SK-N-SH (cell line): ENCODE measurements around the gene CDC26. TPM values are rescaled to one million over a fixed set of nuclear protein-coding genes. Genes with fewer than 3 reads are reported as not detected.
A peak's percentile ranks its signal among the peaks of the same experiment; 100 is the strongest.

Experiments used
- CTCF ChIA-PET: fragments of 300-600, 350-600 bp; formaldehyde crosslinking; extraction: SDS; loops from one replicate; lab custom pipeline; 2021; lab: Yijun Ruan, JAX
- POLR2A ChIA-PET: fragments of 350-600 bp; sonication (Branson Sonifier 250); formaldehyde crosslinking; extraction: SDS; loops from one replicate; lab custom pipeline; 2020; ENCODE audit warnings: antibody characterized with exemption, inconsistent platforms; lab: Yijun Ruan, JAX
- DNase-seq: peaks from one replicate; pipeline ENCODE4 v3.0.0; 2012
- H2AFZ ChIP-seq: fragments of 200-600 bp; sonication (generic); 2 replicates; pipeline ENCODE4 v1.8.1; 2016; ENCODE audit warnings: antibody characterized with exemption, mild to moderate bottlenecking, low read depth
- H3F3A ChIP-seq: fragments of 200-600 bp; sonication (generic); replicated peaks from 2 replicates; pipeline ENCODE3; 2016; ENCODE audit warnings: antibody characterized with exemption, mild to moderate bottlenecking; ENCODE audit not compliant: insufficient read depth
- H3K27ac ChIP-seq, 2 experiments: fragments of 200-500 bp in 1 of 2; fragments of 200-600 bp in 1 of 2; sonication (Bioruptor generic) in 1 of 2; sonication (generic), shearing (Covaris generic) in 1 of 2; 2 replicates each; pipeline versions ENCODE4 v1.5.1 to v1.6.1; 2014 to 2016; ENCODE audit warnings: low read depth in 2 of 2, inconsistent platforms in 1 of 2, low read length in 1 of 2, mild to moderate bottlenecking in 1 of 2, mixed read lengths in 1 of 2
- H3K27me3 ChIP-seq: fragments of 200-600 bp; sonication (generic), shearing (Covaris generic); 2 replicates; pipeline ENCODE4 v1.6.1; 2016; ENCODE audit warnings: mixed run types; ENCODE audit not compliant: insufficient read depth
- H3K36me3 ChIP-seq, 2 experiments: fragments of 200-500 bp in 1 of 2; fragments of 200-600 bp in 1 of 2; sonication (Bioruptor generic) in 1 of 2; sonication (generic) in 1 of 2; replicated peaks in 1 of 2; 2 replicates each; pipeline versions ENCODE3 to v1.5.1; 2014 to 2016; ENCODE audit warnings: low read length in 1 of 2, mild to moderate bottlenecking in 1 of 2; ENCODE audit not compliant: insufficient read depth in 2 of 2, control insufficient read depth in 1 of 2
- H3K4me1 ChIP-seq, 2 experiments: fragments of 200-500 bp in 1 of 2; fragments of 200-600 bp in 1 of 2; sonication (Bioruptor generic) in 1 of 2; sonication (generic), shearing (Covaris generic) in 1 of 2; 2 replicates each; pipeline versions ENCODE4 v1.5.1 to v1.6.1; 2014 to 2016; ENCODE audit warnings: low read depth in 1 of 2, low read length in 1 of 2, mixed run types in 1 of 2; ENCODE audit not compliant: insufficient read depth in 2 of 2, control insufficient read depth in 1 of 2
- H3K4me2 ChIP-seq: fragments of 200-600 bp; sonication (generic), shearing (Covaris generic); 2 replicates; pipeline ENCODE4 v1.6.1; 2017; ENCODE audit warnings: mixed run types
- H3K4me3 ChIP-seq, 2 experiments: fragments of 200-500 bp in 1 of 2; fragments of 200-600 bp in 1 of 2; sonication (Bioruptor generic) in 1 of 2; sonication (generic), shearing (Covaris generic) in 1 of 2; 2 replicates each; pipeline versions ENCODE4 v1.5.1 to v1.8.1; 2014 to 2016; ENCODE audit warnings: low read depth in 2 of 2, inconsistent platforms in 1 of 2, low read length in 1 of 2, mild to moderate bottlenecking in 1 of 2, mixed read lengths in 1 of 2, moderate library complexity in 1 of 2
- H3K79me2 ChIP-seq: fragments of 200-600 bp; sonication (generic); 2 replicates; pipeline ENCODE4 v1.8.1; 2017; ENCODE audit warnings: mild to moderate bottlenecking; ENCODE audit not compliant: insufficient read depth
- H3K9ac ChIP-seq: fragments of 200-600 bp; sonication (generic); 2 replicates; pipeline ENCODE4 v1.6.1; 2017; ENCODE audit warnings: mixed run types
- H3K9me2 ChIP-seq: fragments of 200-600 bp; sonication (generic); 2 replicates; pipeline ENCODE4 v1.6.1; 2017; ENCODE audit warnings: mixed run types
- H3K9me3 ChIP-seq: fragments of 200-600 bp; sonication (generic); 2 replicates; pipeline ENCODE4 v1.6.1; 2017; ENCODE audit warnings: mixed run types, mild to moderate bottlenecking, moderate library complexity
- H4K20me1 ChIP-seq: fragments of 200-600 bp; sonication (generic); 2 replicates; pipeline ENCODE4 v1.6.1; 2017; ENCODE audit warnings: mild to moderate bottlenecking, mixed run types; ENCODE audit not compliant: insufficient read depth
- CHD2 ChIP-seq: fragments of 150-350 bp; IDR thresholded peaks from 2 replicates; pipeline ENCODE4 v1.6.1; 2018; ENCODE audit warnings: low read length; ENCODE audit not compliant: partially characterized antibody
- ELF1 ChIP-seq: IDR thresholded peaks from 2 replicates; pipeline ENCODE4 v1.4.0; 2012
- EZH2phosphoT487 ChIP-seq: fragments of 200-600 bp; sonication (generic); IDR thresholded peaks from 2 replicates; pipeline ENCODE4 v1.6.1; 2017; ENCODE audit warnings: low read depth, mixed run types, mild to moderate bottlenecking, antibody characterized with exemption, moderate library complexity, borderline replicate concordance
- FOXJ3 ChIP-seq: sonication (generic); formaldehyde crosslinking; IDR thresholded peaks from 2 replicates; pipeline ENCODE4 v1.5.1; 2020; ENCODE audit warnings: mild to moderate bottlenecking, missing genetic modification reagents
- FOXM1 ChIP-seq: IDR thresholded peaks from 2 replicates; pipeline ENCODE4 v1.4.0; 2012; ENCODE audit warnings: low read depth, mild to moderate bottlenecking
- GATA2 ChIP-seq: sonication (generic); formaldehyde crosslinking; IDR thresholded peaks from 2 replicates; pipeline ENCODE4 v1.5.0; 2020; ENCODE audit warnings: mild to moderate bottlenecking, missing genetic modification reagents
- MEF2A ChIP-seq: IDR thresholded peaks from 2 replicates; pipeline ENCODE4 v1.4.0; 2012; ENCODE audit warnings: low read depth, borderline replicate concordance
- NRF1 ChIP-seq: IDR thresholded peaks from 2 replicates; pipeline ENCODE4 v1.6.1; 2012; ENCODE audit warnings: low read depth, mild to moderate bottlenecking, low read length
- RAD21 ChIP-seq: IDR thresholded peaks from 2 replicates; pipeline ENCODE4 v1.6.1; 2012; ENCODE audit warnings: mild to moderate bottlenecking, low read length
- RXRA ChIP-seq: IDR thresholded peaks from 2 replicates; pipeline ENCODE4 v1.4.0; 2012; ENCODE audit warnings: low read depth, mild to moderate bottlenecking, borderline replicate concordance
- SMC3 ChIP-seq: IDR thresholded peaks from 2 replicates; pipeline ENCODE4 v1.6.1; 2012; ENCODE audit warnings: low read depth, low read length, improper control_type of control experiment
- YY1 ChIP-seq: IDR thresholded peaks from 2 replicates; pipeline ENCODE4 v1.4.0; 2012; ENCODE audit warnings: low read depth, mild to moderate bottlenecking
- WGBS: methylation state at CpG from one replicate; pipeline ENCODE4 v1.1.6; 2017; ENCODE audit warnings: low lambda C conversion rate; 5-methylcytosine and 5-hydroxymethylcytosine counted together
- polyA plus RNA-seq, 3 experiments: library from polyadenylated mRNA; depleted of rRNA; stranded (reverse); fragments of >200 nt; gene quantifications; 2 replicates each; pipeline ENCODE4 v1.2.3, GENCODE V29; 2012
- TF ChIP-seq, protein P1 (sequence below): IDR thresholded peaks from 2 replicates; pipeline ENCODE4 v1.6.1; 2012; ENCODE audit warnings: mild to moderate bottlenecking, low read depth, low read length, moderate library complexity
- TF ChIP-seq, protein P2 (sequence below): IDR thresholded peaks from 2 replicates; pipeline ENCODE4 v1.4.0; 2012; ENCODE audit warnings: low read depth
- TF ChIP-seq, protein P3 (sequence below): fragments of 150-350 bp; IDR thresholded peaks from 2 replicates; pipeline ENCODE4 v1.6.1; 2017; ENCODE audit warnings: antibody characterized with exemption, low read length, low read depth, borderline replicate concordance
- TF ChIP-seq, protein P4 (sequence below): fragments of 200-600 bp; sonication (generic); IDR thresholded peaks from 2 replicates; pipeline ENCODE4 v1.6.1; 2017; ENCODE audit warnings: antibody characterized with exemption, mild to moderate bottlenecking, moderate library complexity
- TF ChIP-seq, protein P5 (sequence below): fragments of 150-350 bp; IDR thresholded peaks from 2 replicates; pipeline ENCODE4 v1.6.1; 2016; ENCODE audit warnings: mild to moderate bottlenecking, low read depth, low read length

The CDC26 gene
- polyA plus RNA-seq, 1 of the 3 experiments (the other 2 are of a cell fraction): 31.0 TPM

DNA sequence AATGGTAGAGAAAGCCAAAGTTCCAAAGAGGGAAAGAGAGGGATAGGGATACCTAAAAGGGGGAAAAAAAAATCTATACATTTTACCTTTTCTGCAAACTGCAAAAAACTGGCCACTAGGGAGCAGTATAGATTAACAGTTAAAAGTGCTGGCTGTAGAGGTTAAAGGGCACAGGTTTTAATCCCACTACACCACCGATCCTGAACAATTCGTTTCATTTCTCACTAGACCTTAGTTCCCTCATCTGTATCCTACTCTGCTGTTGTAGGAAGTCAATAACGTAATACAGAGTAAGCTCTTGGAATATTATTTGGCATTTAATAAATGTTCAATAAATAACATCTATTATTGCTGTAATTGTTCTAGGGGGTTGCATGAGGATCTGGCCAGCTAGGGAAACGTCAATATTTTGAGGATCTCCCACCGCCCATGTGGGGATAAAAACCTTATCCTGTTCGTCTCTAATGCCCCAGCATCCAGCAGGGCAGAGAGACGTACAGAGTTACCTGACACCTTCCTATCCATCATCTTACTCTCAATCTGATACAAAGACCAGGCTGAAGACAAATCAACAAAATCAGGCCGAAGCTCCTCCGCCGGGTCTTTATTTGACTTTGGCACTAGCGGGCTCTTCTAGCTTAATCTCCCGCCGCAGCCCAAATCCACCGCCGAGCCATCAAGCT lies 757 bp downstream of the CDC26 start (continued):
- TF ChIP-seq, protein P1, sequence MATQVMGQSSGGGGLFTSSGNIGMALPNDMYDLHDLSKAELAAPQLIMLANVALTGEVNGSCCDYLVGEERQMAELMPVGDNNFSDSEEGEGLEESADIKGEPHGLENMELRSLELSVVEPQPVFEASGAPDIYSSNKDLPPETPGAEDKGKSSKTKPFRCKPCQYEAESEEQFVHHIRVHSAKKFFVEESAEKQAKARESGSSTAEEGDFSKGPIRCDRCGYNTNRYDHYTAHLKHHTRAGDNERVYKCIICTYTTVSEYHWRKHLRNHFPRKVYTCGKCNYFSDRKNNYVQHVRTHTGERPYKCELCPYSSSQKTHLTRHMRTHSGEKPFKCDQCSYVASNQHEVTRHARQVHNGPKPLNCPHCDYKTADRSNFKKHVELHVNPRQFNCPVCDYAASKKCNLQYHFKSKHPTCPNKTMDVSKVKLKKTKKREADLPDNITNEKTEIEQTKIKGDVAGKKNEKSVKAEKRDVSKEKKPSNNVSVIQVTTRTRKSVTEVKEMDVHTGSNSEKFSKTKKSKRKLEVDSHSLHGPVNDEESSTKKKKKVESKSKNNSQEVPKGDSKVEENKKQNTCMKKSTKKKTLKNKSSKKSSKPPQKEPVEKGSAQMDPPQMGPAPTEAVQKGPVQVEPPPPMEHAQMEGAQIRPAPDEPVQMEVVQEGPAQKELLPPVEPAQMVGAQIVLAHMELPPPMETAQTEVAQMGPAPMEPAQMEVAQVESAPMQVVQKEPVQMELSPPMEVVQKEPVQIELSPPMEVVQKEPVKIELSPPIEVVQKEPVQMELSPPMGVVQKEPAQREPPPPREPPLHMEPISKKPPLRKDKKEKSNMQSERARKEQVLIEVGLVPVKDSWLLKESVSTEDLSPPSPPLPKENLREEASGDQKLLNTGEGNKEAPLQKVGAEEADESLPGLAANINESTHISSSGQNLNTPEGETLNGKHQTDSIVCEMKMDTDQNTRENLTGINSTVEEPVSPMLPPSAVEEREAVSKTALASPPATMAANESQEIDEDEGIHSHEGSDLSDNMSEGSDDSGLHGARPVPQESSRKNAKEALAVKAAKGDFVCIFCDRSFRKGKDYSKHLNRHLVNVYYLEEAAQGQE: no peak
- TF ChIP-seq RAD21: peak; percentile 71
- peak; percentile 29 for TF ChIP-seq CHD2
- TF ChIP-seq GATA2 (CRISPR knock-in tag): no peak
- peak; percentile 28; the same call in 1 of the 2 replicates for TF ChIP-seq SMC3
- TF ChIP-seq, protein P2, sequence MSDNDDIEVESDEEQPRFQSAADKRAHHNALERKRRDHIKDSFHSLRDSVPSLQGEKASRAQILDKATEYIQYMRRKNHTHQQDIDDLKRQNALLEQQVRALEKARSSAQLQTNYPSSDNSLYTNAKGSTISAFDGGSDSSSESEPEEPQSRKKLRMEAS: no peak
- no peak for TF ChIP-seq ELF1
- no peak for TF ChIP-seq MEF2A
- no peak for TF ChIP-seq YY1
- TF ChIP-seq EZH2phosphoT487: no peak
- no peak for TF ChIP-seq RXRA
- TF ChIP-seq FOXM1: no peak
- TF ChIP-seq, protein P3, sequence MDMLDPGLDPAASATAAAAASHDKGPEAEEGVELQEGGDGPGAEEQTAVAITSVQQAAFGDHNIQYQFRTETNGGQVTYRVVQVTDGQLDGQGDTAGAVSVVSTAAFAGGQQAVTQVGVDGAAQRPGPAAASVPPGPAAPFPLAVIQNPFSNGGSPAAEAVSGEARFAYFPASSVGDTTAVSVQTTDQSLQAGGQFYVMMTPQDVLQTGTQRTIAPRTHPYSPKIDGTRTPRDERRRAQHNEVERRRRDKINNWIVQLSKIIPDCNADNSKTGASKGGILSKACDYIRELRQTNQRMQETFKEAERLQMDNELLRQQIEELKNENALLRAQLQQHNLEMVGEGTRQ: no peak
- TF ChIP-seq, protein P4, sequence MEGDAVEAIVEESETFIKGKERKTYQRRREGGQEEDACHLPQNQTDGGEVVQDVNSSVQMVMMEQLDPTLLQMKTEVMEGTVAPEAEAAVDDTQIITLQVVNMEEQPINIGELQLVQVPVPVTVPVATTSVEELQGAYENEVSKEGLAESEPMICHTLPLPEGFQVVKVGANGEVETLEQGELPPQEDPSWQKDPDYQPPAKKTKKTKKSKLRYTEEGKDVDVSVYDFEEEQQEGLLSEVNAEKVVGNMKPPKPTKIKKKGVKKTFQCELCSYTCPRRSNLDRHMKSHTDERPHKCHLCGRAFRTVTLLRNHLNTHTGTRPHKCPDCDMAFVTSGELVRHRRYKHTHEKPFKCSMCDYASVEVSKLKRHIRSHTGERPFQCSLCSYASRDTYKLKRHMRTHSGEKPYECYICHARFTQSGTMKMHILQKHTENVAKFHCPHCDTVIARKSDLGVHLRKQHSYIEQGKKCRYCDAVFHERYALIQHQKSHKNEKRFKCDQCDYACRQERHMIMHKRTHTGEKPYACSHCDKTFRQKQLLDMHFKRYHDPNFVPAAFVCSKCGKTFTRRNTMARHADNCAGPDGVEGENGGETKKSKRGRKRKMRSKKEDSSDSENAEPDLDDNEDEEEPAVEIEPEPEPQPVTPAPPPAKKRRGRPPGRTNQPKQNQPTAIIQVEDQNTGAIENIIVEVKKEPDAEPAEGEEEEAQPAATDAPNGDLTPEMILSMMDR: peak; percentile 77

DNA sequence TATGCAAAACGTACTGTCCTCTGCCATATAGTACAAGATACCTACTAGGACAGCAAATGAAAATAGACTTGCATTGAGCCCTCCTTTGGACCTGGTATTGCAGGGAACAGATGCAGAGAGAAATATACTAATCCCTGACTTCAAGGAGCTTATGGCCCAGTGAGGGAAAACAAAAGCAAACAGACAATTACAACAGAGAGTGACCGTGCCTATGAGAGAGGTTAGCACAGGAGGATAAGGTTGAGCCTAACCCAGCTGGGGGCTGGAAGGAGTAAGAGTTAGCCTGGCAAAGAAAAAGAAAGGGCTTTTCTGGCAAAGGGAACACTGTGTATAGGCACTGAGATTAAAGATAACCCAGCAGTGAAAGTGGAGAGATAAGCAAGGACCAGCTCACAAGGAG lies 5.5 kb downstream of the CDC26 start:
- Histone ChIP-seq H3K27ac (no peak overlapping the region), H3K9me2 (no peaks in the 10 kb centered on the region), H3K27me3 (no peaks in the 10 kb centered on the region), H3K4me1 (peaks cover 0 to 6% of the 10 kb centered on the region in 2 experiments; a peak in 3 of 4 replicates), H3F3A (peaks cover 8% of the 10 kb centered on the region), H3K9me3 (no peaks in the 10 kb centered on the region), H3K36me3 (peaks cover 38 to 55% of the 10 kb centered on the region in 2 experiments), H3K9ac (no peak overlapping the region), H3K79me2 (peaks cover 14% of the 10 kb centered on the region), H2AFZ (no peak overlapping the region), H3K4me3 (no peak overlapping the region), H3K4me2 (no peak overlapping the region), H4K20me1 (no peaks in the 10 kb centered on the region; the same call in 1 of the 2 replicates)
- WGBS: 98% methylated on average over 2 of the region's 2 CpGs
- POLR2A ChIA-PET: no interaction called here
- CTCF ChIA-PET: interaction anchor here (0.7 to 1.7 kb wide), 4 partner anchors 9 to 318 kb away, joined by 3 to 5 read pairs (median 4); no protein-coding TSS in a partner anchor
- no peak for DNase-seq
- no peak for TF ChIP-seq NRF1
- TF ChIP-seq, protein P4: no peak
- TF ChIP-seq SMC3: no peak
- TF ChIP-seq, protein P5, sequence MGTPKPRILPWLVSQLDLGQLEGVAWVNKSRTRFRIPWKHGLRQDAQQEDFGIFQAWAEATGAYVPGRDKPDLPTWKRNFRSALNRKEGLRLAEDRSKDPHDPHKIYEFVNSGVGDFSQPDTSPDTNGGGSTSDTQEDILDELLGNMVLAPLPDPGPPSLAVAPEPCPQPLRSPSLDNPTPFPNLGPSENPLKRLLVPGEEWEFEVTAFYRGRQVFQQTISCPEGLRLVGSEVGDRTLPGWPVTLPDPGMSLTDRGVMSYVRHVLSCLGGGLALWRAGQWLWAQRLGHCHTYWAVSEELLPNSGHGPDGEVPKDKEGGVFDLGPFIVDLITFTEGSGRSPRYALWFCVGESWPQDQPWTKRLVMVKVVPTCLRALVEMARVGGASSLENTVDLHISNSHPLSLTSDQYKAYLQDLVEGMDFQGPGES: no peak
- no peak for TF ChIP-seq FOXJ3 (CRISPR knock-in tag)
